Measurements from ENCODE around the gene SLC6A16. TPM values are rescaled to one million over a fixed set of nuclear protein-coding genes. Genes with fewer than 3 reads are reported as not detected.

SLC6A16 gene
- total and polyA plus RNA-seq, 2 of the 8 experiments (the other 6 are each of a cell fraction or from before 2014, with no cell fraction given): 1.1 to 1.5 TPM

GRCh38 chr19:49337267-49338022 lies 12.5 kb upstream of the SLC6A16 start (continued):
- TF ChIP-seq CHD7 (IDR thresholded peaks at IDR 0.05; ENCODE audit: insufficient replicate concordance, low read length) (no peak), TCF12 (IDR thresholded peaks at IDR 0.05; ENCODE audit: low read depth, low read length) (no peak), HDAC6 (IDR thresholded peaks at IDR 0.05; ENCODE audit: low read depth, low read length) (no peak), MAX (IDR thresholded peaks at IDR 0.05) (no peak), NANOG (IDR thresholded peaks at IDR 0.05; ENCODE audit: insufficient read depth, low read depth, low read length, poor library complexity, severe bottlenecking) (no peak), CEBPB (IDR thresholded peaks at IDR 0.05; ENCODE audit: low read depth, low read length) (no peak), POLR2A (IDR thresholded peaks at IDR 0.05; ENCODE audit: control extremely low read depth in 1 of 2, low read depth in 2 of 2, low read length in 2 of 2) (no peak; a peak in 1 of 3 replicates), JUND (IDR thresholded peaks at IDR 0.05; ENCODE audit: low read length) (no peak), CBX5 (IDR thresholded peaks at IDR 0.05; ENCODE audit: low read depth, low read length) (no peak), KDM4A (IDR thresholded peaks at IDR 0.05; ENCODE audit: low read depth, low read length, severe bottlenecking) (no peak), RFX5 (IDR thresholded peaks at IDR 0.05; ENCODE audit: borderline replicate concordance, low read depth, low read length) (no peak)

All from H1 (cell line).